H9 (cell line): ENCODE measurements around the gene KCNAB1. TPM values are rescaled to one million over a fixed set of nuclear protein-coding genes. Genes with fewer than 3 reads are reported as not detected.

Source experiments
- DNase-seq: peaks from one replicate; pipeline ENCODE4 v3.0.0-alpha.2; 2017
- H2AFZ ChIP-seq: one replicate; pipeline ENCODE4 v1.6.1; 2013; ENCODE audit warnings: mild to moderate bottlenecking, low read length, control low read depth, moderate library complexity
- H2AK5ac ChIP-seq: 2 replicates; pipeline ENCODE4 v1.6.1; 2013; ENCODE audit warnings: low read length, control low read depth, mixed read lengths; ENCODE audit not compliant: insufficient read length
- H2BK120ac ChIP-seq: one replicate; pipeline ENCODE4 v1.6.1; 2013; ENCODE audit warnings: low read depth, mild to moderate bottlenecking, low read length, control low read depth, inconsistent platforms; ENCODE audit not compliant: poor library complexity, severe bottlenecking
- H2BK12ac ChIP-seq: 2 replicates; pipeline ENCODE4 v1.6.1; 2013; ENCODE audit warnings: low read length, control low read depth, mixed read lengths, low read depth; ENCODE audit not compliant: insufficient read length
- H2BK15ac ChIP-seq: 2 replicates; pipeline ENCODE4 v1.6.1; 2013; ENCODE audit warnings: low read depth, low read length, control low read depth
- H2BK20ac ChIP-seq: one replicate; pipeline ENCODE4 v1.6.1; 2013; ENCODE audit warnings: low read depth, mild to moderate bottlenecking, low read length, control low read depth, inconsistent platforms; ENCODE audit not compliant: poor library complexity, severe bottlenecking
- H2BK5ac ChIP-seq: 2 replicates; pipeline ENCODE4 v1.6.1; 2013; ENCODE audit warnings: low read length, control low read depth, mixed read lengths; ENCODE audit not compliant: insufficient read length
- H3K14ac ChIP-seq: 2 replicates; pipeline ENCODE4 v1.6.1; 2013; ENCODE audit warnings: low read length, control low read depth; ENCODE audit not compliant: insufficient read depth
- H3K18ac ChIP-seq: 2 replicates; pipeline ENCODE4 v1.6.1; 2013; ENCODE audit warnings: low read depth, mild to moderate bottlenecking, mixed read lengths, low read length, control low read depth; ENCODE audit not compliant: insufficient read length
- H3K23ac ChIP-seq: 2 replicates; pipeline ENCODE4 v1.6.1; 2013; ENCODE audit warnings: low read length, control low read depth, mixed read lengths, low read depth; ENCODE audit not compliant: insufficient read length
- H3K23me2 ChIP-seq: 2 replicates; pipeline ENCODE4 v1.6.1; 2013; ENCODE audit warnings: low read depth, mild to moderate bottlenecking, mixed read lengths, low read length, control low read depth; ENCODE audit not compliant: insufficient read length, poor library complexity, severe bottlenecking
- H3K27ac ChIP-seq: 2 replicates; pipeline ENCODE4 v1.5.1; 2013; ENCODE audit warnings: low read length, control low read depth, mixed read lengths, low read depth; ENCODE audit not compliant: insufficient read length
- H3K27me3 ChIP-seq: 2 replicates; pipeline ENCODE4 v1.6.1; 2013; ENCODE audit warnings: low read length, control low read depth, inconsistent platforms; ENCODE audit not compliant: insufficient read depth
- H3K4ac ChIP-seq: 2 replicates; pipeline ENCODE4 v1.6.1; 2013; ENCODE audit warnings: low read depth, mild to moderate bottlenecking, control low read depth, inconsistent platforms, low read length, moderate library complexity
- H3K4me1 ChIP-seq: 2 replicates; pipeline ENCODE4 v1.6.1; 2013; ENCODE audit warnings: low read length, control low read depth, inconsistent platforms; ENCODE audit not compliant: insufficient read depth
- H3K4me2 ChIP-seq: 2 replicates; pipeline ENCODE4 v1.6.1; 2013; ENCODE audit warnings: low read length, control low read depth, mixed read lengths; ENCODE audit not compliant: insufficient read length, insufficient read depth
- H3K56ac ChIP-seq: 2 replicates; pipeline ENCODE4 v1.6.1; 2013; ENCODE audit warnings: low read depth, mild to moderate bottlenecking, mixed read lengths, low read length, control low read depth; ENCODE audit not compliant: insufficient read length
- H3K79me1 ChIP-seq: 2 replicates; pipeline ENCODE4 v1.6.1; 2013; ENCODE audit warnings: low read depth, mild to moderate bottlenecking, moderate library complexity, low read length, control low read depth, inconsistent platforms; ENCODE audit not compliant: insufficient read depth, poor library complexity, severe bottlenecking
- H3K79me2 ChIP-seq: 2 replicates; pipeline ENCODE4 v1.6.1; 2013; ENCODE audit warnings: low read length, control low read depth, inconsistent platforms; ENCODE audit not compliant: insufficient read depth
- H3K9ac ChIP-seq: 2 replicates; pipeline ENCODE4 v1.6.1; 2013; ENCODE audit warnings: low read length, control low read depth, mixed read lengths; ENCODE audit not compliant: insufficient read length; ENCODE audit errors: extremely low read depth
- H3K9me3 ChIP-seq: one replicate; pipeline ENCODE4 v1.6.1; 2013; ENCODE audit warnings: low read depth, low read length, inconsistent platforms; ENCODE audit not compliant: control insufficient read depth
- H3T11ph ChIP-seq: one replicate; pipeline ENCODE4 v1.6.1; 2013; ENCODE audit warnings: mild to moderate bottlenecking, low read length, control low read depth, inconsistent platforms
- H4K20me1 ChIP-seq: one replicate; pipeline ENCODE4 v1.6.1; 2013; ENCODE audit not compliant: control insufficient read depth, insufficient read length, insufficient read depth
- H4K5ac ChIP-seq: 2 replicates; pipeline ENCODE4 v1.6.1; 2013; ENCODE audit warnings: low read depth, mild to moderate bottlenecking, mixed read lengths, low read length, control low read depth; ENCODE audit not compliant: insufficient read length
- H4K8ac ChIP-seq: replicated peaks from 2 replicates; pipeline ENCODE4 v1.6.1; 2013; ENCODE audit warnings: low read length, control low read depth, mixed read lengths, low read depth; ENCODE audit not compliant: insufficient read length
- H4K91ac ChIP-seq: 2 replicates; pipeline ENCODE4 v1.6.1; 2013; ENCODE audit warnings: low read depth, mild to moderate bottlenecking, moderate library complexity, mixed read lengths, low read length, control low read depth; ENCODE audit not compliant: insufficient read length
- H3K27ac Mint-ChIP-seq, 3 experiments: 2 replicates in 2 of 3; 3 replicates in 1 of 3; pipeline ENCODE4 v1.8.0; 2020 to 2021; ENCODE audit warnings: mixed read lengths in 3 of 3, mild to moderate bottlenecking in 1 of 3, moderate library complexity in 1 of 3
- H3K27me3 Mint-ChIP-seq: 2 replicates; pipeline ENCODE4 v1.8.0; 2021; ENCODE audit warnings: low read depth, mild to moderate bottlenecking, moderate library complexity, mixed read lengths
- H3K36me3 Mint-ChIP-seq, 3 experiments: 2 replicates in 2 of 3; 3 replicates in 1 of 3; pipeline ENCODE4 v1.8.0; 2020 to 2021; ENCODE audit warnings: low read depth in 3 of 3, mixed read lengths in 3 of 3; ENCODE audit not compliant: insufficient read depth in 1 of 3
- H3K4me1 Mint-ChIP-seq, 2 experiments: 2 replicates each; pipeline ENCODE4 v1.8.0; 2020; ENCODE audit warnings: mixed read lengths in 2 of 2
- H3K4me3 Mint-ChIP-seq, 2 experiments: 2 replicates in 1 of 2; 3 replicates in 1 of 2; pipeline ENCODE4 v1.8.0; 2020 to 2021; ENCODE audit warnings: mild to moderate bottlenecking in 2 of 2, mixed read lengths in 2 of 2, moderate library complexity in 1 of 2
- H3K9me3 Mint-ChIP-seq, 2 experiments: 2 replicates in 1 of 2; 3 replicates in 1 of 2; pipeline ENCODE4 v1.8.0; 2020; ENCODE audit warnings: mild to moderate bottlenecking in 2 of 2, mixed read lengths in 2 of 2, moderate library complexity in 1 of 2
- CTCF ChIP-seq: fragments of 200-600 bp; sonication (generic); conservative IDR thresholded peaks from 3 replicates; pipeline ENCODE4 v1.8.0; 2021; ENCODE audit warnings: antibody characterized with exemption, mild to moderate bottlenecking
- WGBS: extraction: QIAGEN DNeasy Blood & Tissue Kit; methylation state at CpG from one replicate; pipeline ENCODE4 v1.1.7; 2013; ENCODE audit warnings: missing lambda C conversion rate, low lambda C conversion rate, mixed read lengths; ENCODE audit not compliant: insufficient read length; ENCODE audit errors: extremely low coverage; 5-methylcytosine and 5-hydroxymethylcytosine counted together
- total RNA-seq: library from RNA; stranded (reverse); gene quantifications from 2 replicates; pipeline ENCODE4 v1.2.1, GENCODE V29; 2021

KCNAB1 gene
- total RNA-seq, 1 experiment from 2014 or later: 3.7 TPM

- no peak overlapping the region for H3T11ph ChIP-seq
- H3K4me3 Mint-ChIP-seq: no peak overlapping the region
- H3K14ac ChIP-seq: no peak overlapping the region
- no peak overlapping the region for H3K9ac ChIP-seq
- no peaks in the 10 kb centered on the region for H3K23me2 ChIP-seq
- no CpG with 5 or more reads among the region's 3 CpGs for WGBS
- H3K18ac ChIP-seq: no peak overlapping the region
- no peak overlapping the region for H4K8ac ChIP-seq
- no peaks in the 10 kb centered on the region; the same call in 1 of the 2 replicates for H3K27me3 Mint-ChIP-seq
- H2BK5ac ChIP-seq: no peak overlapping the region
- no peak overlapping the region for H2BK12ac ChIP-seq
- no peak overlapping the region for H2AK5ac ChIP-seq
- H4K5ac ChIP-seq: no peak overlapping the region
- no peaks in the 10 kb centered on the region for H3K27me3 ChIP-seq
- peaks cover 7 to 8% of the 10 kb centered on the region in 2 experiments; a peak in 4 of 5 replicates for H3K9me3 Mint-ChIP-seq
- no peak overlapping the region for H2BK15ac ChIP-seq
- H2AFZ ChIP-seq: no peak overlapping the region
- 0 out of 7 replicates have a peak, but pooled peaks cover 0 to 6% (median 0%) of the 10 kb centered on the region in 3 experiments for H3K36me3 Mint-ChIP-seq
- no peak overlapping the region for H3K4ac ChIP-seq
- no peak overlapping the region for H4K91ac ChIP-seq
- H4K20me1 ChIP-seq: no peaks in the 10 kb centered on the region
- no peak for DNase-seq
- no peak overlapping the region for H2BK20ac ChIP-seq
- no peak overlapping the region for H3K27ac ChIP-seq
- H3K4me1 Mint-ChIP-seq: peaks cover 10 to 11% of the 10 kb centered on the region in 2 experiments
- no peak overlapping the region for H3K56ac ChIP-seq
- H3K27ac Mint-ChIP-seq: no peak overlapping the region; a peak in 1 of 7 replicates
- H3K9me3 ChIP-seq: no peaks in the 10 kb centered on the region
- H3K4me2 ChIP-seq: no peak overlapping the region
- H3K4me1 ChIP-seq: no peaks in the 10 kb centered on the region
- no peaks in the 10 kb centered on the region for H3K79me2 ChIP-seq
- no peak overlapping the region for H2BK120ac ChIP-seq
- no peak for TF ChIP-seq CTCF
- H3K79me1 ChIP-seq: no peaks in the 10 kb centered on the region
- H3K23ac ChIP-seq: no peak overlapping the region
Measured at GRCh38 chr3:156215751-156216150, 95.4 kb downstream of the KCNAB1 start.
